Right cardiac atrium (tissue), 5 donors: Measurements from ENCODE around the gene MFNG. TPM values are rescaled to one million over a fixed set of nuclear protein-coding genes. Genes with fewer than 3 reads are reported as not detected.

Source experiments
- ATAC-seq, 2 donors: fragments of 200-7000 bp; cut with Tn5 transposase; one replicate each; pipeline versions ENCODE4 v1.8.0 to v1.9.1; 2020; ENCODE audit warnings: moderate library complexity in 2 of 2, mild to moderate bottlenecking in 1 of 2
- DNase-seq, 3 donors: peaks; one replicate each; pipeline ENCODE4 v3.0.0-alpha.2; 2020
- H3K27ac ChIP-seq: one replicate; pipeline ENCODE4 v1.5.1; 2013; ENCODE audit warnings: mild to moderate bottlenecking, low read length, control low read depth, moderate library complexity
- H3K27me3 ChIP-seq: one replicate; pipeline ENCODE4 v1.6.1; 2013; ENCODE audit not compliant: control insufficient read depth, insufficient read depth
- H3K4me1 ChIP-seq: one replicate; pipeline ENCODE4 v1.6.1; 2013; ENCODE audit warnings: low read length; ENCODE audit not compliant: control insufficient read depth, insufficient read depth
- H3K4me3 ChIP-seq: one replicate; pipeline ENCODE4 v1.5.1; 2013; ENCODE audit warnings: low read length, control low read depth
- H3K9me3 ChIP-seq: one replicate; pipeline ENCODE4 v1.6.1; 2013; ENCODE audit warnings: low read length; ENCODE audit not compliant: control insufficient read depth
- WGBS: extraction: QIAGEN DNeasy Blood & Tissue Kit; methylation state at CpG from one replicate; pipeline ENCODE4 v1.1.7; 2013; 5-methylcytosine and 5-hydroxymethylcytosine counted together
- intact Hi-C, 4 donors: fragments of 100-400 bp; cut with DNase I; formaldehyde crosslinking; loops; one replicate each; pipeline versions ENCODE4 v1.11.0 to v1.14.0; 2022 to 2023
- polyA plus RNA-seq: library from polyadenylated mRNA; stranded (reverse); fragments of 200-250 nt; gene quantifications from one replicate; pipeline ENCODE4 v1.2.3, GENCODE V29; 2013
- total RNA-seq, 4 donors: library from RNA; stranded (reverse); fragmentation: NEBNext Ultra II Directional; extraction: Animal tissue kit (Norgen Biotek cat#: 25700); gene quantifications; one replicate each; pipeline ENCODE4 v1.2.1, GENCODE V29; 2021
- donor health status: healthy with polysubstance abuse.
- donor health status: DM: no; HTN: yes; CAD: no.
- donor health status: DM: no; HTN: no; CAD: no.
- donor health status: DM: no; HTN: yes; CAD: no; lungs with severe emphysema.
- donor health status: DM: yes; HTN: yes; CAD: no.

The MFNG gene
- total and polyA plus RNA-seq, 5 donors: 9.0 to 14.1 (median 10.5) TPM

DNA sequence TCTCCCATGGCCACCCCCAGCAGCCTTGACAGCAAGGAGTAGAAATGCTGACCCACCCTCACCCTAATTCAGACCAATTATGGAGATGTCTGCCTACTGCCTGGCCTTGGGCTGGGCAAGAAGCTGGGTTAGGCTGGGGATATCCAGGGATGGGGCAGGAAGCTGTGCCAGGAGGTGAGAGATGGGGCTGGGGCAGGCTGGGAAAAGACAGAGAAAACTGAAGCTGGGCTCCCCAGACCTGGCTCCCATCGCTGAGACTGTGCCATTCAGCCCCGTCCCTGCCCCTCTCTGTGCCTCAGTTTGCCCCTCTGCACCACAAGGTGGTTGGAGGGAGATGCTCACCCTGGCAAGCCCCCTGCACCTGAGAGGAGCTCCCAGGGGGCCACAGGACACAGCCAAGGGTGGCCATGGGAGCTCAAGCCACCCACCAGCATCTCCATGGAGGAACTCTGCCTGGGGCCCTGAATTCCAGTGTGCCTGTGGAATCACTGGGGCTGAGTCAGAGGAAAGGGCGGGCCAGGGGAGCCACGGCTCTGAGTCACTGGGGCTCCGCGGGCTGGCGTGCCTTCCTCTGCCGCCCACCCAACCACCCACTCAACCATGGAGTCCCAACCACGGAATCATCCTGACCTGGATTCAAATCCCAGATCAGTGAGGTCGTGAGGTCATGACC is 39.0 kb upstream of the MFNG start:
- ATAC-seq (peak; percentile 43 to 77), DNase-seq (peak in 1 of 3 donors; percentile 66)
- Histone ChIP-seq H3K4me3 (no peak overlapping the region), H3K27me3 (no peaks in the 10 kb centered on the region), H3K4me1 (no peaks in the 10 kb centered on the region), H3K9me3 (no peaks in the 10 kb centered on the region), H3K27ac (no peak overlapping the region)
- WGBS: 65% methylated on average over 10 of the region's 10 CpGs
- intact Hi-C loops: loop anchor here in 1 of 4 donors (10.0 kb wide), 1 partner anchor 60 kb away; no protein-coding TSS in a partner anchor

GRCh38 chr22:37522482-37522881 is 36.3 kb upstream of the MFNG start:
- no peak overlapping the region for H3K4me3 ChIP-seq
- no peaks in the 10 kb centered on the region for H3K4me1 ChIP-seq
- WGBS: 84% methylated on average over 6 of the region's 6 CpGs
- intact Hi-C loops: loop anchor here in 1 of 4 donors (10.0 kb wide), 1 partner anchor 58 kb away; no protein-coding TSS in a partner anchor
- H3K27me3 ChIP-seq: no peaks in the 10 kb centered on the region
- no peak for DNase-seq
- no peak for ATAC-seq
- no peaks in the 10 kb centered on the region for H3K9me3 ChIP-seq
- no peak overlapping the region for H3K27ac ChIP-seq

- H3K9me3 ChIP-seq: no peaks in the 10 kb centered on the region
- no peaks in the 10 kb centered on the region for H3K4me1 ChIP-seq
- H3K27me3 ChIP-seq: no peaks in the 10 kb centered on the region
- DNase-seq (peak in 1 of 3 donors; percentile 59), ATAC-seq (peak; percentile 22 to 42)
- no peak overlapping the region for H3K4me3 ChIP-seq
- intact Hi-C loops: loop anchor here in 1 of 4 donors (2.0 to 10.0 kb wide), 2 partner anchors 36 to 56 kb away; no protein-coding TSS in a partner anchor
- peak overlapping the region; percentile 20 for H3K27ac ChIP-seq
- 61% methylated on average over 14 of the region's 14 CpGs for WGBS
Observed at GRCh38 chr22:37521236-37521739, 35.1 kb upstream of the MFNG start.

DNA sequence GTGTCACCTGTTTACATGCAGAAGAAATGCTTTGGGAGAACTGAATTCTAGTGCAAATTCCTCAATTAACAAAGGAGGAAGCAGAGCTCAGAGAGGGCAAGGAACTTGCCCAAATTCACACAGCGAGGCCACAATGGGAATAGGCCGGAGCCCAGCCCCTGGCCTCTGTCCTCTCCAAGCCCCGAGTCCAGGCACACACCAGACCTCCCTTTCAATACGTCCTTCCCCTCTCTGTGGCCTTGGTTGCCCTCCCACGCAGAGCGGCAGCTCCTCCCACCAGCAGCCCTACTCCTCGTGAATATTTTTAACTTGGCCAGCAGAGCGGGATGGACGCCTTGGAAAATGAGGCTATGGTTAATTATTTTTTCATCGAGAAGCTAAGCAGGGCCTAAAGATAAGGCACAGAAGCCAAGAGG is 34.6 kb upstream of the MFNG start:
- Histone ChIP-seq H3K27ac (peak overlapping the region; percentile 20), H3K4me3 (no peak overlapping the region), H3K27me3 (no peaks in the 10 kb centered on the region), H3K4me1 (no peaks in the 10 kb centered on the region), H3K9me3 (no peaks in the 10 kb centered on the region)
- ATAC-seq (peak in 1 of 2 donors; percentile 48), DNase-seq (peak in 1 of 3 donors; percentile 71)
- WGBS: 30% methylated on average over 10 of the region's 10 CpGs
- intact Hi-C loops: loop anchor here in 1 of 4 donors (2.0 to 10.0 kb wide), 2 partner anchors 36 to 56 kb away; no protein-coding TSS in a partner anchor

- peak in 2 of 3 donors; percentile 75 to 81 for DNase-seq
- 4% methylated on average over 99 of the region's 99 CpGs for WGBS
- peak within 1 kb of the TSS; percentile 19 for H3K27ac ChIP-seq
- H3K4me3 ChIP-seq: peak within 1 kb of the TSS; percentile 60
- ATAC-seq: peak; percentile 58 to 69
- no peaks in the 10 kb centered on the region for H3K27me3 ChIP-seq
- no peaks in the 10 kb centered on the region for H3K4me1 ChIP-seq
- intact Hi-C loops: loop anchor here in 1 of 4 donors (2.0 to 10.0 kb wide), 2 partner anchors 35 to 55 kb away; no protein-coding TSS in a partner anchor
- no peaks in the 10 kb centered on the region for H3K9me3 ChIP-seq
Observed at GRCh38 chr22:37519268-37520195, 33.3 kb upstream of the MFNG start, which contains the start of gene CARD10. Gene CARD10 (minus strand): TSS chr22:37519415. CDS start chr22:37519200, 215 bp downstream.

GRCh38 chr22:37518509-37519267 is 32.5 kb upstream of the MFNG start:
- DNase-seq (peak in 1 of 3 donors; percentile 63), ATAC-seq (peak; percentile 15 to 27)
- H3K9me3 ChIP-seq: no peaks in the 10 kb centered on the region
- peak overlapping the region; percentile 60 for H3K4me3 ChIP-seq
- 14% methylated on average over 63 of the region's 63 CpGs for WGBS
- H3K27me3 ChIP-seq: no peaks in the 10 kb centered on the region
- intact Hi-C loops: no loop called here
- H3K27ac ChIP-seq: peak overlapping the region; percentile 19
- H3K4me1 ChIP-seq: no peaks in the 10 kb centered on the region

GRCh38 chr22:37517826-37518450 is 31.8 kb upstream of the MFNG start:
- Histone ChIP-seq H3K4me3 (peak overlapping the region; percentile 60), H3K27ac (peak overlapping the region; percentile 19), H3K9me3 (no peaks in the 10 kb centered on the region), H3K27me3 (no peaks in the 10 kb centered on the region), H3K4me1 (no peaks in the 10 kb centered on the region)
- 76% methylated on average over 15 of the region's 15 CpGs for WGBS
- intact Hi-C loops: no loop called here
- ATAC-seq: peak in 1 of 2 donors; percentile 2
- peak in 1 of 3 donors; percentile 54 for DNase-seq

DNA sequence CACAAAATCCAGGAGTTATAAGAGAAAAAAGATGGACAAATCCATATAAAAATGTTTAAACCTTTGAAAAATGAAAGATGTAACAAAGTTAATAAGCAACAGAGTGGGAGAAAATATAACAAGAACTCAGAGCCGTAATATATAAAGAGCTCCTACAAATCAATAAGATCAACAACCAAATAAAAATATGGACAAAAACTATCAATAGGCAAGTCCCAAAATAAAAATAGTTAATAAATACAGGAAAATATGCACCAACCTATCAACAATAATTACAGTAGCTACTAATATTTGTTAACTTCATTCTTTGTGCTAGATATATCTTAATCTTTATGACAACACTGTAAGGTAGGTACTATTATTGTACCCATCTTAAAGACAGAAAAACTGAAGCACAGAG is 30.3 kb upstream of the MFNG start:
- intact Hi-C loops: no loop called here
- ATAC-seq (no peak), DNase-seq (no peak)
- H3K4me1 ChIP-seq: no peaks in the 10 kb centered on the region
- H3K4me3 ChIP-seq: no peak overlapping the region
- no peaks in the 10 kb centered on the region for H3K9me3 ChIP-seq
- no peaks in the 10 kb centered on the region for H3K27me3 ChIP-seq
- 99% methylated on average over 1 of the region's 1 CpG for whole genome bisulfite sequencing
- H3K27ac ChIP-seq: no peak overlapping the region

- no peak overlapping the region for H3K4me3 ChIP-seq
- no peak for ATAC-seq
- DNase-seq: peak in 1 of 3 donors; percentile 49
Observed at GRCh38 chr22:37515901-37516300, 29.7 kb upstream of the MFNG start.

More at GRCh38 chr22:37515901-37516300, 29.7 kb upstream of the MFNG start:
- Histone ChIP-seq H3K27me3 (no peaks in the 10 kb centered on the region), H3K9me3 (no peaks in the 10 kb centered on the region), H3K27ac (no peak overlapping the region), H3K4me1 (no peaks in the 10 kb centered on the region)
- intact Hi-C loops: no loop called here
- 87% methylated on average over 23 of the region's 23 CpGs for WGBS
